ENCODE data around the gene HAUS5. TPM values are rescaled to one million over a fixed set of nuclear protein-coding genes. Genes with fewer than 3 reads are reported as not detected.
"Not testable (repeated sequence)": the region's sequence is repeated elsewhere in the genome, so short reads cannot be mapped to it uniquely, and the experiment has no call there.

The HAUS5 gene
- total RNA-seq, 1 donor from 2014 or later = 6.4 TPM

DNA sequence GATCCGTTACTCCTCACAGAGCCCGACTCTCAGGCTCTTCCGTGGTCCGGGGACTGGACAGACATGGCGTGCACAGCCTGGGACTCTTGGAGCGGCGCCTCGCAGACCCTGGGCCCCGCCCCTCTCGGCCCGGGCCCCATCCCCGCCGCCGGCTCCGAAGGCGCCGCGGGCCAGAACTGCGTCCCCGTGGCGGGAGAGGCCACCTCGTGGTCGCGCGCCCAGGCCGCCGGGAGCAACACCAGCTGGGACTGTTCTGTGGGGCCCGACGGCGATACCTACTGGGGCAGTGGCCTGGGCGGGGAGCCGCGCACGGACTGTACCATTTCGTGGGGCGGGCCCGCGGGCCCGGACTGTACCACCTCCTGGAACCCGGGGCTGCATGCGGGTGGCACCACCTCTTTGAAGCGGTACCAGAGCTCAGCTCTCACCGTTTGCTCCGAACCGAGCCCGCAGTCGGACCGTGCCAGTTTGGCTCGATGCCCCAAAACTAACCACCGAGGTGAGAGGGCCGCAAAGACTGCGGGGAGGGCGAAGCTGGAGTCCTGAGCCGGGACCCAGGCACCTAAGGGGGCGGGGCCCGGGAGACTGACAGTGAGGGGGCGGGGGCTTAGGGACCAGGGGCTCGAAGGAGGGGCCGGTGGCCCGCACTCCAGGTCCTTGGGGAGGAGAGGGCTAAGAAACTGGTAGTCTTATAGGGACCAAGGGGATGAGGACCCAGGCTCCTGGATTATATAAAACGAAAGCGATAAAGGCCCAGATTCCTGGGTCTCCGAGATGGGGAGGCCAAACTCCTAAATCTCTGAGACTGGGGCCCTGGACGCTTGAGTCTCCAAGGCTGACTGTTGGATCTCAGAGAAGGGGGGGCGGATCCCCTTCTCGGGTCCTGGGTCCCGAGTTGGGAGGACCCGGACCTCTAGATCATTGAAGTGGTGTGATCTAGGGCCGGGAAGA lies 31.0 kb downstream of the HAUS5 start:
- DNase-seq = peak; percentile 53

DNA sequence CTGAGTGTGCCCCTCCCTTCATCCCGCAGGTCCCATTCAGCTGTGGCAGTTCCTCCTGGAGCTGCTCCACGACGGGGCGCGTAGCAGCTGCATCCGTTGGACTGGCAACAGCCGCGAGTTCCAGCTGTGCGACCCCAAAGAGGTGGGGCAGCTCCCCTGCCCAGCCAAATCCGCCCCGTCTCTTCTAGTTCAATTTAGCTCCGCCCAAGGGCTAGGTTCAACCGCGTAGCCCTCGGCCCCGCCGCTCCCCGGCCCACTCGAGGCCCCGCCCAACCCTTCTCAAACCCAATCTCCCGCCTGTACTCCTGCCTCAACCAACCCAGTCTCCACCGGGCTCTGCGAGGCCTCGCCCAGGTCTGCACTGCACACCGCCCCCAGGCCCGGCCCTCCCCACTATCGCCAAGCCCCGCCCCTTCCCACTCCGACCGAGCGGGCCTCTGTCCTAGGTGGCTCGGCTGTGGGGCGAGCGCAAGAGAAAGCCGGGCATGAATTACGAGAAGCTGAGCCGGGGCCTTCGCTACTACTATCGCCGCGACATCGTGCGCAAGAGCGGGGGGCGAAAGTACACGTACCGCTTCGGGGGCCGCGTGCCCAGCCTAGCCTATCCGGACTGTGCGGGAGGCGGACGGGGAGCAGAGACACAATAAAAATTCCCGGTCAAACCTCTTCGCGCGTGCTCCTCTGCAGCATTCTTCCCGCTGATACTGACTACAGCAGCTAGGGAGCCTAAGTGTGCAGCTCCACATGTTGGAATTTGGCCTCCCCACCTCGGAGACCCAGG lies 31.9 kb downstream of the HAUS5 start:
- peak; percentile 67 for DNase-seq

GRCh38 chr19:35644987-35645679 lies 32.6 kb downstream of the HAUS5 start:
- no peak for DNase-seq

GRCh38 chr19:35645680-35646511 lies 33.4 kb downstream of the HAUS5 start:
- no peak for DNase-seq

DNA sequence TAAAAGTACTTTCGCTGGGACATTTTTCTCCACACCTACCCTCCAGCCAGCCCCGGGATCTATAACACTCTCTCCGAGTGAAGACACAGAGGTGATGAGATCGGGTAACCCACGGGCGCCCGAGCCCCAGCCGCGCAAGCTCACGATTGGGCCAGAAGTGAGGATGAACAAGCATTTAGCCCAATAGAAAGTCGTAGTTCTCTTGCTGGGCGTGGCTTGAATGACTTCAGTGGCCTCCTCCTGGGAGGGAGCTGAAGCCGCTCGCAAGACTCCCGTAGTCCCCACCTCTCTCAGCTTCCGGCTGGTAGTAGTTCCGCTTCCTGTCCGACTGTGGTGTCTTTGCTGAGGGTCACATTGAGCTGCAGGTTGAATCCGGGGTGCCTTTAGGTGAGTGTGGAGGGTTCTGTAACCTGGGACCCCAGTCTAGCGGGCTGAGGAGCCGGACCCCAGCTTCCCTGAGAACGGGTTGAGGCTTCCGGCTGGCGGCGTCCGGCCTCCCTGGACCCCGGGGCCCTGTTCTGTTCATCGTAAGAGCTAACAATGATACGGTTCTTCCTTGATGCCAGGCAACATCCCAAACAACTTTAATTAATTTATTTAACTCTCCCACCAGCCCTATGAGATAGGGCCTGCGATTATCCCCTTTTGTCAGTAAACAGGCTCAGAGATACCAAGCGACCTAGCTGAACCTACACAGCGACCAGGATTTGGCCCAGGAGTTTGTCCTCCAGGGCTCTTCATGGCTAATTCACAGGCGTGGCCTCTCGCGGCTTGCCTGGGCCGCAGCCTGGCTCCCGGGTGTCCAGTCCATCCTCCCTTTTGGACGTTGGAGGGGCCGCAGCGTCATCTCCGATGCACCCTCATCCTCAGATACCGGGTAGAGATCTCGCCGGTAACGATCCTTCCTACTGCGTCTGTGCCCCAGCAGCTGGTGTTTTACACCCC lies 35.8 kb downstream of the HAUS5 start, which contains the start of gene COX6B1:
Gene COX6B1 (plus strand): TSS at position 307 of the 945 bp plus-strand sequence. CDS start 2,921 bp downstream, outside the sequence.
- peak; percentile 95 for DNase-seq

DNA sequence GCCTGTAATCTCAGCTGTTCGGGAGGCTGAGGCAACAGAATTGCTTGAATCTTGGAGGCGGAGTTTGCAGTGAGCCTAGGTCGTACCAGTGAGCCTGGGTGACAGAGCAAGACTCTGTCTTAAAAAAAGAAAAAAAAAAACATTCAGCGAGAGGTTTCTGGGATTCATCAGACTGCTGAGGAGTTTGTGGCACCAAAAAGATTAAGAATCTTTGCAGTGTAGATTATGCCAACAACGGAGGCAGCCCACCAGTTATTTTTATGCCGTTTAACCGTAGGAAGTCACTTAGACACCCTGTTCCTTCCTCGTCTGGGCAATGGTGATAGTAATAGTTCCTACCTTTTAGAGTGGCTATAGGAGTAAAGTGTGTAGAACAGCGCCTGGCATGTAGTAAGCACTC lies 38.0 kb downstream of the HAUS5 start:
- DNase-seq = no peak

GRCh38 chr19:35654828-35655227 lies 42.3 kb downstream of the HAUS5 start:
- not testable (repeated sequence) for DNase-seq

- no peak for DNase-seq
Observed at GRCh38 chr19:35655600-35655999, 43.1 kb downstream of the HAUS5 start.

GRCh38 chr19:35656700-35657099 lies 44.2 kb downstream of the HAUS5 start:
- no peak for DNase-seq

GRCh38 chr19:35657904-35658700 lies 45.6 kb downstream of the HAUS5 start:
- no peak for DNase-seq

GRCh38 chr19:35661995-35662340 lies 49.4 kb downstream of the HAUS5 start:
- no peak for DNase-seq

- DNase-seq = no peak
Observed at GRCh38 chr19:35663981-35664380, 51.4 kb downstream of the HAUS5 start.

- DNase-seq = no peak
Observed at GRCh38 chr19:35665157-35665556, 52.6 kb downstream of the HAUS5 start.

DNA sequence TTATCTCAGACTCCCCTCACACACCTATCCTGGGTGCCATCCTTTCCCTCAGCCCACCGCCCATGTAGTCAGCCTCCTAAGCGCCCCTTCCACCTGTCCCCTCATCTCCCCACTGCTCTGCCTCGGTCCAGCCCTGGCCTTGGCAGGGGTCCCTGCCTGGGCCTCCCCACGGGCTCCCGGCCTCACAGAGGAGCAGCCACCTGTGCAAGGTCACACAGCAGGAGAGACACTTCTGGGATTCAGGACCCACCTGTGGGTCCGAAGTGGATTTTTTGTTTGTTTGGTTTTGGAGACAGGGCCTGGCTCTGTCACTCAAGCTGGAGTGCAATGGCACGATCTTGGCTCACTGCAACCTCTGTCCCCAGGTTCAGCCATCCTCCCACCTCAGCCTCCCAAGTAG lies 53.1 kb downstream of the HAUS5 start:
- DNase-seq = no peak

DNA sequence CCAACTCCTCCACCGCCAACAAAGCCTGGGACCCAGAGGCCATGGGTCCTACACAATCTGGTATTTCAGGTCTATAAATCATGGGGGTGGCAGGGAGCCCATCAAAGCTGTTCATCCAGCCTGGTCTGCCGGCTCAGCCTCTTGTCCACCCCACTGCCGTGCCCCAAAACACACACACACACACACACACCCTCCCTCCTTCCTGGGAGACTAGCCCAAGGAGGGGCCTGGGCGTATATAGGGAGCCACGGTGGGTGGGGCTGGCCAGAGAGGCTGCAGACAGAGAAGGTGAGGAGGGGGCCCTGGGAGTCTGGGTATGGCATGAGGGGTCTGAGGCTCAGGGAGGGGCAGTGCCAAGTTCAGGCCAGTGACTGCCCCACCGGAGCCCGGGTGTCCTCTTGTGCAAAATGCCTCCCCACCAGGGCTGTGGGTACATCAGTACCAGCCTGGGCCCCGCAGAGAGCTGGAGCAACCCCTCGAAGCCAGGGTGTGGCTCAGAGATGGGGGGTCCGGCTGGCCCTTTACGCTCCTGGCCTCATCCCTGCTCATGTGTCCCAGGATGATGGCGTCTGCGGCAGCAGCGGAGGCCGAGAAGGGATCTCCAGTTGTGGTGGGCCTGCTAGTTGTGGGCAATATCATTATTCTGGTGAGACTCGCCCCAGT lies 53.8 kb downstream of the HAUS5 start, which contains the start of gene UPK1A:
Gene UPK1A (plus strand): TSS at position 267 of the 663 bp plus-strand sequence. CDS start 296 bp downstream, at position 563.
- no peak for DNase-seq

- DNase-seq = no peak
Observed at GRCh38 chr19:35669566-35669965, 57.0 kb downstream of the HAUS5 start.

- no peak for DNase-seq
Observed at GRCh38 chr19:35669974-35670373, 57.4 kb downstream of the HAUS5 start.

DNA sequence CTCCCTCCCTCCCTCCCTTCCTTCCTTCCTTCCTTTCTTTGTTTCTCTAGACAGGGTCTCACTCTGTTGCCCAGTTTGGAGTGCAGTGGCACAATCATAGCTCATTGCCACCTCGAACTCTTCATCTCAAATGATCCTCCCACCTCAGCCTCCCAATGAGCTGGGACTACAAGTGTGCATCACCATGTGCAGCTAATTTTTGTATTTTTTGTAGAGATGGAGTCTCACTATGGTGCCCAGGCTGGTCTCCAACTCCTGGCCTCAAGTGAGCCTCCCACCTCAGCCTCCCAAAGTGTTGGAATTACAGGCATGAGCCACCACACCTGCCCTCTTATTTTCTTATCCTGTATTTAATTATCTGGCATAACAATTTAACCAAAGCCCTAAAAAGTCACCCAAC lies 58.2 kb downstream of the HAUS5 start:
- no peak for DNase-seq

DNA sequence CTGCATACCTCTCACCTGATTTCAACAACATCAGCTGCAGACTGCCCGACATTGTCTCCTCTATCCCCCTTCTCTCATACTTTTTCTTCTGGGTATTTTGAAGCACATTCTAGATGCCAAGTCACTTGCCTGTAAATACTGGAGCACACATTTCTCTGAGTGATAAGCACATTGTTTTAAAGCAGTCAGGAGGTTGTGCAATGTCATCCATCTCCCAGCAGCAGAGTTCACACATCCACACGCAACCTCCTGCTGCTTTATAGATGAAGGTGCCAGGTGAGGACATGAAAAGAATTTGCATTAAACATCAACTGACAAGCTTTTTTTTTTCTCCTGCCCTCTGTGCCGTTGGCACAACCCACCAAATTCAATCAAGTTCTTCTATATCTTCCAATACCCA lies 59.3 kb downstream of the HAUS5 start:
- no peak for DNase-seq
